ENCODE results near the gene BHLHE23. TPM values are rescaled to one million over a fixed set of nuclear protein-coding genes. Genes with fewer than 3 reads are reported as not detected.

Gene BHLHE23
- total RNA-seq, 1 experiment from 2014 or later = not detected

DNA sequence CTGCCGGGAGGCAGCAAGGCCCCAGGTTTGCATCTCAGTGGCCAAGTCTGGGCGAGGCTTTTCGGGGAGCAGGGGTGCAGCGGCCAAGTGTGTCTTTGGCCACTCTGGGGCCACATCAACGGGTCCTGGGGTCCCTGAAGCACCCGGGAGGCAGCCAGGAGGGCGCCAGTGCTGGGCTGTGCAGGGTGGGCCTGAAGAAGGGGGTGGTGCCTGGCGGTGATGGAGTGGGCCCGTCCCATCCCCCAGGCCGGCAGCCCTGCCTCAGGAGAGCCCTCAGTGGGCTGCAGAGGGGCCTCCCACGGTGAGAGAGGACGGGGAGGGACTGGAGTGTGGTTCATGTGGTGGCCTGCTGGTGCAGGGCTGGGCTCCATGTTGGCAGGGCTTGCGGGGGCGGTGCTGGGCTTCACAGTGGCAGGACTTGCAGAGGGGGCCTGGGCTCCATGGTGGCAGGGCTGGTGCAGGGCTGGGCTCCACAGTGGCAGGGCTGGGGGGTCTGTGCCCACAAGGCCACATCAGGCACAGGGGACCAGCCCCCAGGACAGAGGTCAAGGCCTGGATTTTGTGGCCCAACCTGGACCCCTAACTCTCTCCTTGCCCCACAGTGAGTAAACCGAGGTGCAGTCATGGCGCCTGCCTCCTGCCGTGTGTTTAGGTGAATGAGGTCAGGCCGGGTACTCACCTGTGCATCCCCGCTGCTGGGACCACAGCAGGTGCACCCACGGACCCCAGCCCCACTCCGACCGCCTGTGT lies 10.5 kb upstream of the BHLHE23 start:
- Histone ChIP-seq H3K4me1 (ENCODE audit: low read length) (no peaks in the 10 kb centered on the region), H3K4me2 (ENCODE audit: low read depth, low read length, poor library complexity, severe bottlenecking) (no peak overlapping the region), H3K4me3 (ENCODE audit: low read length) (no peak overlapping the region), H3K36me3 (ENCODE audit: insufficient read depth, low read length) (no peaks in the 10 kb centered on the region), H2AFZ (ENCODE audit: low read length) (no peak overlapping the region), H3K9ac (ENCODE audit: low read length) (no peak overlapping the region), H3K27me3 (ENCODE audit: low read length) (no peaks in the 10 kb centered on the region), H3K27ac (ENCODE audit: low read length) (no peak overlapping the region), H3K9me3 (ENCODE audit: low read length) (peaks cover 3% of the 10 kb centered on the region; the same call in 1 of the 2 replicates), H3K9me2 (replicated peaks; ENCODE audit: insufficient read depth, low read length) (no peaks in the 10 kb centered on the region), H3K79me2 (ENCODE audit: low read length) (no peaks in the 10 kb centered on the region), H4K20me1 (ENCODE audit: insufficient read depth, low read depth, low read length) (no peaks in the 10 kb centered on the region)
- DNase-seq = no peak

DNA sequence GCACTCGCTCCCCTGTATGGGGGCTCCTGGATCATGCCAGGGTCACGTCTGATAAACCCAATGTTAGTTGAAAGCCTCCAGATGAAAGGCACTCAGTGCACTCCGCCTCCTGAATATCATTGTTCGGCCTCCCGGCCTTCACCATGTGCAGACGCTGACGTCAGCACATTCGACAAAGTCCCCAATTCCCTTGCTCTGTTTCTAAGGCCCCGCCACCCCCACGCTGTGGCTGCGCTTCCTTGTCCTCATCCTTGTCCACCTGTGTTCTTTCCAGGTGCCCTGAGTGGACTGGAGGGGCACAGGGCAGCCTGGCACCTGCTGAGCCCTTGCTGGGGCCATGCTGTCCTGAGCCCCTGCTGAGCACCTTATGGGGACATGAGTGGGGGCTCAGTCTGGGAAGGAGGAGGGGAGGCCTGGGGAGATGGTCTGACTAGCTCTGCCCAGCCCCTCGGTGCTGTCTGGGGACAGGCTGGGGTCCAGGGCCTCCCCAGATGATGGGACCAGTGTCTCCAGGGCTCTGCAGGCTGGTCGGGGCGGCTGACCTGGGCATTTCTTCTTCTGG lies 9.8 kb upstream of the BHLHE23 start:
- H3K4me3 ChIP-seq (ENCODE audit: low read length) = no peak overlapping the region
- H3K4me2 ChIP-seq (ENCODE audit: low read depth, low read length, poor library complexity, severe bottlenecking) = no peak overlapping the region
- no peak overlapping the region for H2AFZ ChIP-seq (ENCODE audit: low read length)
- peaks cover 2% of the 10 kb centered on the region for H3K4me1 ChIP-seq (ENCODE audit: low read length)
- no peak overlapping the region for H3K27ac ChIP-seq (ENCODE audit: low read length)
- no peaks in the 10 kb centered on the region for H3K36me3 ChIP-seq (ENCODE audit: insufficient read depth, low read length)
- H4K20me1 ChIP-seq (ENCODE audit: insufficient read depth, low read depth, low read length) = no peaks in the 10 kb centered on the region
- no peaks in the 10 kb centered on the region for H3K9me2 ChIP-seq (replicated peaks; ENCODE audit: insufficient read depth, low read length)
- H3K9me3 ChIP-seq (ENCODE audit: low read length) = peaks cover 3% of the 10 kb centered on the region; the same call in 1 of the 2 replicates
- H3K9ac ChIP-seq (ENCODE audit: low read length) = no peak overlapping the region
- DNase-seq = no peak
- H3K79me2 ChIP-seq (ENCODE audit: low read length) = no peaks in the 10 kb centered on the region
- H3K27me3 ChIP-seq (ENCODE audit: low read length) = no peaks in the 10 kb centered on the region

DNA sequence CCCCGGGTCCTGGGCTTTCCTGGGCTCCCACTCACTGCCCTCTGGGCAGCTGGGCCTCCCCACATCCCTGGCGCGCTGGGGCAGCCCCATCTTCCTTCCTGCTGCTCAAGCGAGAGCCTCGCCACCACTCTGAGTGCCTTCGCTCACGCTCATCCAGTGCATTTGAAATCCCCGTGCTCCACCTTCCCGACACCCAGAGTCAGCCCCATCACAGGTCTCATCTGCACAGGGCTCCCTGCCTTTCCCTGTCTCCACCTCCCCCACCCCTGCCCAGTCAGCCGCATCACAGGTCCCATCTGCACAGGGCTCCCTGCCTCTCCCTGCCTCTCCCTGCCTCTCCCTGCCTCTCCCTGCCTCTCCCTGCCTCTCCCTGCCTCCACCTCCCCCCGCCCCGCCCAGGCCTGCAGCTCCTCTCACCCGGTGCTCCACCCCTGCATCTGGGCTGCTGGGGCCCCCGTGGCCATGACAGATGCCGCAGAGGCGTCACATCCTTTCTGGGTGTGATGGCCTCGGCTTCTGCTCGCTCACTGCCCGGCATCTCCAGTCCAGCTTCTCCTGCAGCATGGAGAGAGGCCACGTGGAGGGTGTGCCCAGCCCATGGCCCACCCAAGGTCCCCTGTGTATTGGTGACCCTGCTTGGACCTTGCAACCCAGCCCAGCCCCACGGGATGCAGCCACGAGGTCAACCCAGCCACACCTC lies 9.0 kb upstream of the BHLHE23 start:
- no peak for DNase-seq
- Histone ChIP-seq H4K20me1 (ENCODE audit: insufficient read depth, low read depth, low read length) (no peaks in the 10 kb centered on the region), H3K4me3 (ENCODE audit: low read length) (no peak overlapping the region), H3K36me3 (ENCODE audit: insufficient read depth, low read length) (no peaks in the 10 kb centered on the region), H2AFZ (ENCODE audit: low read length) (no peak overlapping the region), H3K27ac (ENCODE audit: low read length) (no peak overlapping the region), H3K79me2 (ENCODE audit: low read length) (no peaks in the 10 kb centered on the region), H3K4me1 (ENCODE audit: low read length) (peaks cover 4% of the 10 kb centered on the region), H3K27me3 (ENCODE audit: low read length) (no peaks in the 10 kb centered on the region), H3K4me2 (ENCODE audit: low read depth, low read length, poor library complexity, severe bottlenecking) (no peak overlapping the region), H3K9me3 (ENCODE audit: low read length) (peaks cover 3% of the 10 kb centered on the region; the same call in 1 of the 2 replicates), H3K9ac (ENCODE audit: low read length) (no peak overlapping the region), H3K9me2 (replicated peaks; ENCODE audit: insufficient read depth, low read length) (no peaks in the 10 kb centered on the region)

DNA sequence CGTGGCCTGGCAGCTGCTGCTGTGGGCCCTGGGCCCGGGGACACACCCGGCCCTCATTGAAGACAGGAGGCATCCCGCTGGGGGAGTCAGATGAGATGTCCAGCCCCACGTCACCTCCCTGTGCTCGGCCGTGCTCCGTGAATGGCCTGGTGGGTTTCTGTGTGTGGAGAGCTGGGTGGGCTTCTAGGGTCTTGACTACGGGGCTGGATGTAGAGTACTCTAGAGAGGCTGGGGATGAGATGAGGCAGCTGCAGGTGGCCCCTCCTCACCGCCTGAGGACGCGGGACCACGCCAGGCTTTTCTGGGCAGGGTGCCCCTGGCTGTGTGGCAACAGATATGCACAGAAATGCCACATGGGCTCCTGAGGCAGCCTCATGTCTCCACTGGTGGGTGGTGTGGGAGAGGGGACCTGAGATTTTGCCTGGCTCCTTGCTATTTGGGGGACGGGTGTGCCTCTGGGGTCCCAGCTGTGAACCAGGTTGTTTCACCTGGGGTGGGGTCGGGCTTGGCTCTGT lies 8.4 kb upstream of the BHLHE23 start:
- Histone ChIP-seq H3K4me2 (ENCODE audit: low read depth, low read length, poor library complexity, severe bottlenecking) (no peak overlapping the region), H2AFZ (ENCODE audit: low read length) (no peak overlapping the region)

DNA sequence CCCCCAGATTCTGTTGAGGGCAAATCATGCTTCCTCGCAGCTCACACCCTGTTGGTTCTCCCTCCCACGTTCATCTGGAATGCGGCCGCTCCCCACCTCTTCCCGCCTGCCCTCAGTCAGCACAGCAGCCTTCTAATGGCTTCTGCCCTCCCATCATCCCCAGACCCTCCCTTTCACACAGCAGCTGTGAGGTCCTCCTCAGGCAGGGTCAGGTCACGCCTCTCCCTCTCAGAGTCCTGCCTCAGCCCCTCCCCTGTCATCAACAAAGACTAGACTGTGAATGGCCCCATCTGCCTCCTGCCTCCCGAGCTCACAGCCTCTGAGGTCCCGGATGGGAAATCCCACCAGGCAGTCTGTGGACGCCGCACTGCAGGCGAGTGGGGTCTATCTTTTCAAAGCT lies 7.9 kb upstream of the BHLHE23 start:
- Histone ChIP-seq H3K4me2 (ENCODE audit: low read depth, low read length, poor library complexity, severe bottlenecking) (no peak overlapping the region), H3K4me3 (ENCODE audit: low read length) (no peak overlapping the region), H3K4me1 (ENCODE audit: low read length) (peaks cover 13% of the 10 kb centered on the region), H3K27me3 (ENCODE audit: low read length) (no peaks in the 10 kb centered on the region), H2AFZ (ENCODE audit: low read length) (no peak overlapping the region), H3K27ac (ENCODE audit: low read length) (no peak overlapping the region), H3K9ac (ENCODE audit: low read length) (no peak overlapping the region), H3K36me3 (ENCODE audit: insufficient read depth, low read length) (no peaks in the 10 kb centered on the region), H3K79me2 (ENCODE audit: low read length) (no peaks in the 10 kb centered on the region), H3K9me3 (ENCODE audit: low read length) (peaks cover 3% of the 10 kb centered on the region; the same call in 1 of the 2 replicates), H4K20me1 (ENCODE audit: insufficient read depth, low read depth, low read length) (no peaks in the 10 kb centered on the region), H3K9me2 (replicated peaks; ENCODE audit: insufficient read depth, low read length) (no peaks in the 10 kb centered on the region)
- no peak for DNase-seq

More for the DNA sequence above, 8.4 kb upstream of the BHLHE23 start:
- Histone ChIP-seq H3K4me3 (ENCODE audit: low read length) (no peak overlapping the region), H3K79me2 (ENCODE audit: low read length) (no peaks in the 10 kb centered on the region), H3K27me3 (ENCODE audit: low read length) (no peaks in the 10 kb centered on the region), H3K4me1 (ENCODE audit: low read length) (peaks cover 8% of the 10 kb centered on the region), H3K9me3 (ENCODE audit: low read length) (peaks cover 3% of the 10 kb centered on the region; the same call in 1 of the 2 replicates), H3K36me3 (ENCODE audit: insufficient read depth, low read length) (no peaks in the 10 kb centered on the region), H3K27ac (ENCODE audit: low read length) (no peak overlapping the region), H3K9ac (ENCODE audit: low read length) (no peak overlapping the region), H4K20me1 (ENCODE audit: insufficient read depth, low read depth, low read length) (no peaks in the 10 kb centered on the region), H3K9me2 (replicated peaks; ENCODE audit: insufficient read depth, low read length) (no peaks in the 10 kb centered on the region)
- DNase-seq = no peak

GRCh38 chr20:63014287-63014686 lies 7.5 kb upstream of the BHLHE23 start:
- Histone ChIP-seq H3K9me3 (ENCODE audit: low read length) (peaks cover 3% of the 10 kb centered on the region; the same call in 1 of the 2 replicates), H3K27me3 (ENCODE audit: low read length) (no peaks in the 10 kb centered on the region), H3K27ac (ENCODE audit: low read length) (no peak overlapping the region), H3K9ac (ENCODE audit: low read length) (no peak overlapping the region), H3K4me2 (ENCODE audit: low read depth, low read length, poor library complexity, severe bottlenecking) (no peak overlapping the region), H2AFZ (ENCODE audit: low read length) (no peak overlapping the region), H3K36me3 (ENCODE audit: insufficient read depth, low read length) (no peaks in the 10 kb centered on the region), H3K9me2 (replicated peaks; ENCODE audit: insufficient read depth, low read length) (no peaks in the 10 kb centered on the region), H3K4me3 (ENCODE audit: low read length) (no peak overlapping the region), H3K79me2 (ENCODE audit: low read length) (no peaks in the 10 kb centered on the region), H4K20me1 (ENCODE audit: insufficient read depth, low read depth, low read length) (no peaks in the 10 kb centered on the region), H3K4me1 (ENCODE audit: low read length) (peaks cover 17% of the 10 kb centered on the region)
- DNase-seq = no peak

GRCh38 chr20:63013207-63013606 lies 6.4 kb upstream of the BHLHE23 start:
- no peak for DNase-seq
- peaks cover 24% of the 10 kb centered on the region for H3K4me1 ChIP-seq (ENCODE audit: low read length)
- H3K36me3 ChIP-seq (ENCODE audit: insufficient read depth, low read length) = no peaks in the 10 kb centered on the region
- H3K4me2 ChIP-seq (ENCODE audit: low read depth, low read length, poor library complexity, severe bottlenecking) = no peak overlapping the region
- H3K9me2 ChIP-seq (replicated peaks; ENCODE audit: insufficient read depth, low read length) = no peaks in the 10 kb centered on the region
- no peak overlapping the region for H3K4me3 ChIP-seq (ENCODE audit: low read length)
- no peak overlapping the region for H3K9ac ChIP-seq (ENCODE audit: low read length)
- H3K9me3 ChIP-seq (ENCODE audit: low read length) = peaks cover 3% of the 10 kb centered on the region; the same call in 1 of the 2 replicates
- H4K20me1 ChIP-seq (ENCODE audit: insufficient read depth, low read depth, low read length) = no peaks in the 10 kb centered on the region
- H3K27ac ChIP-seq (ENCODE audit: low read length) = no peak overlapping the region
- H2AFZ ChIP-seq (ENCODE audit: low read length) = no peak overlapping the region
- H3K79me2 ChIP-seq (ENCODE audit: low read length) = no peaks in the 10 kb centered on the region
- no peaks in the 10 kb centered on the region for H3K27me3 ChIP-seq (ENCODE audit: low read length)

DNA sequence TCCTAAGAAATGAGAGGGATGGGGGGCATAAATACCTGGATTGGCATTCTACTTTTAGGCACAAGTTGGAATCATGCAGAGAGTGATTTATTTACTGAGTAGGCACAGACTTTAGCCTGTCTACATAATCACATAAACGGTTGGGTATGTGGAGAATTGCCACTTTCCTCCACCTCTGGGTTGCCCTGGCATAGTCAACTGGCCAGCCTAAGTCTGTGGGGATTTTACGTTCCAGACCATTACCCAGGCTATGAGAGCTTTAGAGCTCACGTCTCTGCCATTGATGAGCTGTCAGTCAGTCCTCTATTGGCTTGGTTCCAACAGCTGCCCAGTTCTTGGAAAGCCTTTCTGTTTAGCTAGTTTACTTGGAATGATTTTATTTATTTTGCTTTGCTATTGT lies 5.0 kb upstream of the BHLHE23 start:
- no peak overlapping the region for H2AFZ ChIP-seq (ENCODE audit: low read length)
- no peak overlapping the region for H3K27ac ChIP-seq (ENCODE audit: low read length)
- H3K4me2 ChIP-seq (ENCODE audit: low read depth, low read length, poor library complexity, severe bottlenecking) = no peak overlapping the region
- no peaks in the 10 kb centered on the region for H3K9me2 ChIP-seq (replicated peaks; ENCODE audit: insufficient read depth, low read length)
- no peaks in the 10 kb centered on the region for H3K36me3 ChIP-seq (ENCODE audit: insufficient read depth, low read length)
- H3K79me2 ChIP-seq (ENCODE audit: low read length) = no peaks in the 10 kb centered on the region
- no peak overlapping the region for H3K9ac ChIP-seq (ENCODE audit: low read length)
- peaks cover 3% of the 10 kb centered on the region; the same call in 1 of the 2 replicates for H3K9me3 ChIP-seq (ENCODE audit: low read length)
- no peaks in the 10 kb centered on the region for H4K20me1 ChIP-seq (ENCODE audit: insufficient read depth, low read depth, low read length)
- no peaks in the 10 kb centered on the region for H3K27me3 ChIP-seq (ENCODE audit: low read length)
- DNase-seq = no peak
- H3K4me1 ChIP-seq (ENCODE audit: low read length) = peaks cover 24% of the 10 kb centered on the region
- H3K4me3 ChIP-seq (ENCODE audit: low read length) = no peak overlapping the region

Data from Karpas-422 (cell line).